SK-N-SH treated with all-trans-retinoic acid at 6 μM for 48 hours (cell line): ENCODE results near the gene LINS1.

Source experiments
- ATAC-seq: fragments of 200-7000 bp; cut with Tn5 transposase; 3 replicates; pipeline ENCODE4 v1.9.1; 2020; ENCODE audit warnings: mild to moderate bottlenecking, moderate library complexity
- ARNTL ChIP-seq: fragments of 450-650 bp; formaldehyde crosslinking; IDR thresholded peaks from 2 replicates; pipeline ENCODE4 v1.5.0; 2020; ENCODE audit warnings: low read depth, mild to moderate bottlenecking, moderate library complexity, borderline replicate concordance
- BACH2 ChIP-seq: fragments of 250-450 bp; sonication (Bioruptor Pico); IDR thresholded peaks from 2 replicates; pipeline ENCODE4 v1.9.0; 2021; ENCODE audit warnings: mild to moderate bottlenecking, borderline replicate concordance
- CSDC2 ChIP-seq: fragments of 250-450 bp; sonication (Bioruptor Pico); IDR thresholded peaks from 2 replicates; pipeline ENCODE4 v1.5.0; 2020; ENCODE audit warnings: mild to moderate bottlenecking, moderate library complexity
- ESRRG ChIP-seq: fragments of 250-450 bp; sonication (Bioruptor Pico); IDR thresholded peaks from 2 replicates; pipeline ENCODE4 v1.6.1; 2021; ENCODE audit warnings: mild to moderate bottlenecking
- GLIS3 ChIP-seq: fragments of 250-450 bp; sonication (Bioruptor Pico); IDR thresholded peaks from 2 replicates; pipeline ENCODE4 v1.5.0; 2020; ENCODE audit warnings: mild to moderate bottlenecking, moderate library complexity
- ISL1 ChIP-seq: fragments of 250-450 bp; sonication (Bioruptor Pico); IDR thresholded peaks from 2 replicates; pipeline ENCODE4 v2.1.2; 2022; ENCODE audit warnings: mild to moderate bottlenecking, moderate library complexity
- OSR1 ChIP-seq: fragments of 250-450 bp; sonication (Bioruptor Pico); IDR thresholded peaks from 2 replicates; pipeline ENCODE4 v1.8.0; 2022; ENCODE audit warnings: moderate library complexity, mild to moderate bottlenecking, inconsistent platforms
- PPARA ChIP-seq: fragments of 250-450 bp; sonication (Bioruptor Pico); IDR thresholded peaks from 2 replicates; pipeline ENCODE4 v1.5.0; 2020; ENCODE audit warnings: mild to moderate bottlenecking, borderline replicate concordance
- RARB ChIP-seq: fragments of 250-450 bp; sonication (Bioruptor Pico); IDR thresholded peaks from 2 replicates; pipeline ENCODE4 v1.8.0; 2021; ENCODE audit warnings: mild to moderate bottlenecking, moderate library complexity
- SNAI2 ChIP-seq: fragments of 250-450 bp; sonication (Bioruptor Pico); IDR thresholded peaks from 2 replicates; pipeline ENCODE4 v1.5.0; 2020; ENCODE audit warnings: mild to moderate bottlenecking, moderate library complexity
- TCF4 ChIP-seq: fragments of 250-450 bp; sonication (Bioruptor Pico); IDR thresholded peaks from 2 replicates; pipeline ENCODE4 v1.8.0; 2021; ENCODE audit warnings: mild to moderate bottlenecking, moderate library complexity, borderline replicate concordance
- TOX ChIP-seq: fragments of 250-450 bp; sonication (Bioruptor Pico); IDR thresholded peaks from 2 replicates; pipeline ENCODE4 v1.8.0; 2021; ENCODE audit warnings: mild to moderate bottlenecking, moderate library complexity, borderline replicate concordance
- ZC3H10 ChIP-seq: fragments of 250-450 bp; sonication (Bioruptor Pico); IDR thresholded peaks from 2 replicates; pipeline ENCODE4 v1.5.1; 2021; ENCODE audit warnings: mild to moderate bottlenecking, moderate library complexity
- ZFP3 ChIP-seq: fragments of 250-450 bp; sonication (Bioruptor Pico); IDR thresholded peaks from 2 replicates; pipeline ENCODE4 v1.5.0; 2020; ENCODE audit warnings: mild to moderate bottlenecking, moderate library complexity
- ZFP30 ChIP-seq: fragments of 450-650 bp; formaldehyde crosslinking; IDR thresholded peaks from 2 replicates; pipeline ENCODE4 v1.5.0; 2022; ENCODE audit warnings: mild to moderate bottlenecking, moderate library complexity
- ZNF565 ChIP-seq: fragments of 450-650 bp; formaldehyde crosslinking; conservative IDR thresholded peaks from 2 replicates; pipeline ENCODE4 v1.5.0; 2020; ENCODE audit warnings: low read depth, mild to moderate bottlenecking, moderate library complexity
- ZNF70 ChIP-seq: fragments of 450-650 bp; formaldehyde crosslinking; IDR thresholded peaks from 2 replicates; pipeline ENCODE4 v1.5.0; 2020; ENCODE audit warnings: mild to moderate bottlenecking, moderate library complexity
- ZNF8 ChIP-seq: fragments of 450-650 bp; formaldehyde crosslinking; IDR thresholded peaks from 2 replicates; pipeline ENCODE4 v1.5.0; 2020; ENCODE audit warnings: mild to moderate bottlenecking, moderate library complexity
- TF ChIP-seq, protein P1 (sequence below): fragments of 250-450 bp; sonication (Bioruptor Pico); IDR thresholded peaks from 2 replicates; pipeline ENCODE4 v1.5.1; 2021; ENCODE audit warnings: mild to moderate bottlenecking, moderate library complexity
- TF ChIP-seq, protein P2 (sequence below): fragments of 250-450 bp; sonication (Bioruptor Pico); IDR thresholded peaks from 2 replicates; pipeline ENCODE4 v1.8.0; 2020; ENCODE audit warnings: mild to moderate bottlenecking, moderate library complexity, borderline replicate concordance
- TF ChIP-seq, protein P3 (sequence below): fragments of 250-450 bp; sonication (Bioruptor Pico); IDR thresholded peaks from 2 replicates; pipeline ENCODE4 v1.8.0; 2021; ENCODE audit warnings: low read depth, mild to moderate bottlenecking, moderate library complexity, borderline replicate concordance
- TF ChIP-seq, protein P4 (sequence below): fragments of 250-450 bp; sonication (Bioruptor Pico); IDR thresholded peaks from 2 replicates; pipeline ENCODE4 v1.5.1; 2020; ENCODE audit warnings: low read depth, mild to moderate bottlenecking, moderate library complexity
- TF ChIP-seq, protein P5 (sequence below): fragments of 250-450 bp; sonication (Bioruptor Pico); IDR thresholded peaks from 2 replicates; pipeline ENCODE4 v1.5.0; 2020; ENCODE audit warnings: mild to moderate bottlenecking, moderate library complexity

The LINS1 gene

DNA sequence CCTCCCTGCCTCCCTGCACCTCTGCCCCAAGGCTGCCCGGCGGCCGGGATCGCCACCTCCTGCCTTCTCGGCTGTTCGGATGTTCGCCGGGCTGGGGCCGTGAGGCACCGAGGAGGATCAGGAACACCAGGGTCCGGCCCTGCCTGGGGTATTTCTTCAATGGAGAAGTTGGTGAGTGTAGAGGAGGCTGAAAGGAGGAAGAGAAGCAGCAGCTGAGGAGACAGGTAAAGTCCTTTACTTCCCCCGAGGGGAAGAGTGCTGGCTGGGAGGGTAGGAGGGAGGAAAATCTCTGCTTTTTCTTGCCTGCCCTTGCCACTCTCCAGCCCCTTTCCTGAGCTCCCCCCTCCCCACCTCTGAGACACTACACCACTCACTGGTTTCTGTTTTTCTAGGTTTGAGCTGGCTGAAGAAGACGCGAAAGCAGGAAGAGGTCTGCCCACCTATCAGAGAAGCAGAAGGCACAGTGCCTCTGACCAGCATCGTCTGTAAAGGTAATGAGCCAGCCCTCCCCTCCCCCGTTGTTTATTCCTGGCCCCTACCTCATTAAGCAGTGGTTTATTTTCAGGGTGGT is 924 bp upstream of the LINS1 start (continued):
- TF ChIP-seq, protein P1, sequence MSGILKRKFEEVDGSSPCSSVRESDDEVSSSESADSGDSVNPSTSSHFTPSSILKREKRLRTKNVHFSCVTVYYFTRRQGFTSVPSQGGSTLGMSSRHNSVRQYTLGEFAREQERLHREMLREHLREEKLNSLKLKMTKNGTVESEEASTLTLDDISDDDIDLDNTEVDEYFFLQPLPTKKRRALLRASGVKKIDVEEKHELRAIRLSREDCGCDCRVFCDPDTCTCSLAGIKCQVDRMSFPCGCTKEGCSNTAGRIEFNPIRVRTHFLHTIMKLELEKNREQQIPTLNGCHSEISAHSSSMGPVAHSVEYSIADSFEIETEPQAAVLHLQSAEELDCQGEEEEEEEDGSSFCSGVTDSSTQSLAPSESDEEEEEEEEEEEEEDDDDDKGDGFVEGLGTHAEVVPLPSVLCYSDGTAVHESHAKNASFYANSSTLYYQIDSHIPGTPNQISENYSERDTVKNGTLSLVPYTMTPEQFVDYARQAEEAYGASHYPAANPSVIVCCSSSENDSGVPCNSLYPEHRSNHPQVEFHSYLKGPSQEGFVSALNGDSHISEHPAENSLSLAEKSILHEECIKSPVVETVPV (CRISPR knock-in tag) = no peak
- no peak for TF ChIP-seq GLIS3 (CRISPR knock-in tag)
- TF ChIP-seq CSDC2 = no peak

DNA sequence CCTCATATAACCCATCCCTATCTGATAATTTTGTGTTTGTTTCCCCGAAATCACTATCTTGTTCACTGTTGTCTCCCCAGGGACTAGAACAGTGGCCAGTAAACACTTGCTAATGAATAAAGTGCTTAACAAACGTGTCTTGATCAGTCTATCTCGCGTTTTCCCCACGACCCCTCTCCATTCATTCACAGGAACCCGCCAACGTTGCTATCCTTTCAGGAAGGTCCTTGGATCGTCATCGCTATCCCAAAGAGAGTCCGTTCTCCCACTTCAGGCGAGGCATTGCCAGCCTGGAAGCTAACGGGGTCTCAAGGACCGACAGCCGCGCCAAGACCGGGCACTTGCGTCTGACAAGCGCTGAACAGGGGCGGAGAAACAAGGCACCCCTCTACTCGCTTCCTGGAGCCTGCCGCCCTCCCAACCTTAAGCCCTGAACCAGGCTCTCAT is 344 bp downstream of the LINS1 start:
- ATAC-seq = peak; percentile 39
- TF ChIP-seq, protein P2, sequence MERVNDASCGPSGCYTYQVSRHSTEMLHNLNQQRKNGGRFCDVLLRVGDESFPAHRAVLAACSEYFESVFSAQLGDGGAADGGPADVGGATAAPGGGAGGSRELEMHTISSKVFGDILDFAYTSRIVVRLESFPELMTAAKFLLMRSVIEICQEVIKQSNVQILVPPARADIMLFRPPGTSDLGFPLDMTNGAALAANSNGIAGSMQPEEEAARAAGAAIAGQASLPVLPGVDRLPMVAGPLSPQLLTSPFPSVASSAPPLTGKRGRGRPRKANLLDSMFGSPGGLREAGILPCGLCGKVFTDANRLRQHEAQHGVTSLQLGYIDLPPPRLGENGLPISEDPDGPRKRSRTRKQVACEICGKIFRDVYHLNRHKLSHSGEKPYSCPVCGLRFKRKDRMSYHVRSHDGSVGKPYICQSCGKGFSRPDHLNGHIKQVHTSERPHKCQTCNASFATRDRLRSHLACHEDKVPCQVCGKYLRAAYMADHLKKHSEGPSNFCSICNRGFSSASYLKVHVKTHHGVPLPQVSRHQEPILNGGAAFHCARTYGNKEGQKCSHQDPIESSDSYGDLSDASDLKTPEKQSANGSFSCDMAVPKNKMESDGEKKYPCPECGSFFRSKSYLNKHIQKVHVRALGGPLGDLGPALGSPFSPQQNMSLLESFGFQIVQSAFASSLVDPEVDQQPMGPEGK (CRISPR knock-in tag) = no peak
- no peak for TF ChIP-seq ZNF565 (CRISPR knock-in tag)
- no peak for TF ChIP-seq RARB (CRISPR knock-in tag)
- TF ChIP-seq TCF4 (CRISPR knock-in tag) = no peak

DNA sequence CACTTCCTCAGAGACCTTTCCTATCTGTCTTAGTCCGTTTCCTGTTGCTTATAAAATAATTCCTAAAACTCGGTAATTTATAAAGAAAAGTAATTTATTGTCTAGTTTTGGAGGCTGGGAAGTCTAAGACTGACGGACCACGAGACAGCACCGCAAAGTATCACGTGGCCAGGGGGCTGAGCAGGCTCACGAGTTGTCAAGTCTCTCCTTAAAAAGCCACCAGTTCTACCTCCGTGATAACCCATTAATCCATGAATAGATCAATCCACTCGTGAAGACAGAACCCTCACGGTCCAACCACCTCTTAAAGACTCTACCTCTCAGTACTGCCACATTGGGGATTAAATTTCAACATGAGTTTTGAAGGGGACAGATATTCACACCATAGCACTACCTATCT is 821 bp downstream of the LINS1 start:
- no peak for ATAC-seq
- TF ChIP-seq, protein P3, sequence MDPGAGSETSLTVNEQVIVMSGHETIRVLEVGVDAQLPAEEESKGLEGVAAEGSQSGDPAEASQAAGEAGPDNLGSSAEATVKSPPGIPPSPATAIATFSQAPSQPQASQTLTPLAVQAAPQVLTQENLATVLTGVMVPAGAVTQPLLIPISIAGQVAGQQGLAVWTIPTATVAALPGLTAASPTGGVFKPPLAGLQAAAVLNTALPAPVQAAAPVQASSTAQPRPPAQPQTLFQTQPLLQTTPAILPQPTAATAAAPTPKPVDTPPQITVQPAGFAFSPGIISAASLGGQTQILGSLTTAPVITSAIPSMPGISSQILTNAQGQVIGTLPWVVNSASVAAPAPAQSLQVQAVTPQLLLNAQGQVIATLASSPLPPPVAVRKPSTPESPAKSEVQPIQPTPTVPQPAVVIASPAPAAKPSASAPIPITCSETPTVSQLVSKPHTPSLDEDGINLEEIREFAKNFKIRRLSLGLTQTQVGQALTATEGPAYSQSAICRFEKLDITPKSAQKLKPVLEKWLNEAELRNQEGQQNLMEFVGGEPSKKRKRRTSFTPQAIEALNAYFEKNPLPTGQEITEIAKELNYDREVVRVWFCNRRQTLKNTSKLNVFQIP = no peak
- TF ChIP-seq TCF4 (CRISPR knock-in tag) (no peak), ZFP30 (CRISPR knock-in tag) (no peak), BACH2 (CRISPR knock-in tag) (no peak), ESRRG (CRISPR knock-in tag) (no peak), ARNTL (CRISPR knock-in tag) (no peak), CSDC2 (no peak), GLIS3 (CRISPR knock-in tag) (no peak), ZFP3 (CRISPR knock-in tag) (no peak)
- TF ChIP-seq, protein P1 (CRISPR knock-in tag) = no peak

DNA sequence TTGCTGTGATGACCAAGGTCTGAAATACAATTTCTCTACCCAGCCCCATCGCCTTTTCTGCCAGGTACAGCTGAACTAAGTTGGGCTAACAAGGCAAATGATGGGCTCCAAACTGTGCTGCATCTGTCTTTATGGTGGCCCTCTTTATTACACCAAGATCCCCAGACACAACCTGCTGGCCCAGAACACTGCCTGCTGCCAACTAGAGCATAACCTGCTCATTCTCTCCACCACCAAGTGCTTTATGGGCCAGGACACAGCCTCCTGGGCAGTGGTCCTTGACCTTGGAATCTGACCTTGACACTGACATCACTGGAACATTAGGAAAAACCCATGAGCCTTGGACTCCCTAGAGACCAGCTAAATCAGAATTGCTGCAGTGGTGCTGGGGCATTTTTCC is 3.3 kb downstream of the LINS1 start:
- ATAC-seq = no peak
- TF ChIP-seq ESRRG (CRISPR knock-in tag) (no peak), ZFP30 (CRISPR knock-in tag) (no peak), SNAI2 (CRISPR knock-in tag) (no peak), TCF4 (CRISPR knock-in tag) (no peak), ZNF8 (CRISPR knock-in tag) (no peak), TOX (CRISPR knock-in tag) (no peak), ZNF70 (no peak), ISL1 (CRISPR knock-in tag) (no peak), PPARA (CRISPR knock-in tag) (no peak), RARB (CRISPR knock-in tag) (no peak), ZFP3 (CRISPR knock-in tag) (no peak), OSR1 (CRISPR knock-in tag) (no peak), ZNF565 (CRISPR knock-in tag) (no peak), ZC3H10 (CRISPR knock-in tag) (no peak)
- TF ChIP-seq, protein P4, sequence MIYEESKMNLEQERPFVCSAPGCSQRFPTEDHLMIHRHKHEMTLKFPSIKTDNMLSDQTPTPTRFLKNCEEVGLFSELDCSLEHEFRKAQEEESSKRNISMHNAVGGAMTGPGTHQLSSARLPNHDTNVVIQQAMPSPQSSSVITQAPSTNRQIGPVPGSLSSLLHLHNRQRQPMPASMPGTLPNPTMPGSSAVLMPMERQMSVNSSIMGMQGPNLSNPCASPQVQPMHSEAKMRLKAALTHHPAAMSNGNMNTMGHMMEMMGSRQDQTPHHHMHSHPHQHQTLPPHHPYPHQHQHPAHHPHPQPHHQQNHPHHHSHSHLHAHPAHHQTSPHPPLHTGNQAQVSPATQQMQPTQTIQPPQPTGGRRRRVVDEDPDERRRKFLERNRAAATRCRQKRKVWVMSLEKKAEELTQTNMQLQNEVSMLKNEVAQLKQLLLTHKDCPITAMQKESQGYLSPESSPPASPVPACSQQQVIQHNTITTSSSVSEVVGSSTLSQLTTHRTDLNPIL = no peak
- TF ChIP-seq, protein P2 (CRISPR knock-in tag) = no peak
- TF ChIP-seq, protein P5, sequence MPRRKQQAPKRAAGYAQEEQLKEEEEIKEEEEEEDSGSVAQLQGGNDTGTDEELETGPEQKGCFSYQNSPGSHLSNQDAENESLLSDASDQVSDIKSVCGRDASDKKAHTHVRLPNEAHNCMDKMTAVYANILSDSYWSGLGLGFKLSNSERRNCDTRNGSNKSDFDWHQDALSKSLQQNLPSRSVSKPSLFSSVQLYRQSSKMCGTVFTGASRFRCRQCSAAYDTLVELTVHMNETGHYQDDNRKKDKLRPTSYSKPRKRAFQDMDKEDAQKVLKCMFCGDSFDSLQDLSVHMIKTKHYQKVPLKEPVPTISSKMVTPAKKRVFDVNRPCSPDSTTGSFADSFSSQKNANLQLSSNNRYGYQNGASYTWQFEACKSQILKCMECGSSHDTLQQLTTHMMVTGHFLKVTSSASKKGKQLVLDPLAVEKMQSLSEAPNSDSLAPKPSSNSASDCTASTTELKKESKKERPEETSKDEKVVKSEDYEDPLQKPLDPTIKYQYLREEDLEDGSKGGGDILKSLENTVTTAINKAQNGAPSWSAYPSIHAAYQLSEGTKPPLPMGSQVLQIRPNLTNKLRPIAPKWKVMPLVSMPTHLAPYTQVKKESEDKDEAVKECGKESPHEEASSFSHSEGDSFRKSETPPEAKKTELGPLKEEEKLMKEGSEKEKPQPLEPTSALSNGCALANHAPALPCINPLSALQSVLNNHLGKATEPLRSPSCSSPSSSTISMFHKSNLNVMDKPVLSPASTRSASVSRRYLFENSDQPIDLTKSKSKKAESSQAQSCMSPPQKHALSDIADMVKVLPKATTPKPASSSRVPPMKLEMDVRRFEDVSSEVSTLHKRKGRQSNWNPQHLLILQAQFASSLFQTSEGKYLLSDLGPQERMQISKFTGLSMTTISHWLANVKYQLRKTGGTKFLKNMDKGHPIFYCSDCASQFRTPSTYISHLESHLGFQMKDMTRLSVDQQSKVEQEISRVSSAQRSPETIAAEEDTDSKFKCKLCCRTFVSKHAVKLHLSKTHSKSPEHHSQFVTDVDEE (CRISPR knock-in tag) = no peak
